GM12892 (cell line): ENCODE measurements around the gene AGMAT.

ENCODE experiments used
- POLR2A ChIP-seq: IDR thresholded peaks from 2 replicates; pipeline ENCODE4 v1.6.1; 2011; ENCODE audit warnings: low read depth, low read length, control low read depth
- POLR2AphosphoS5 ChIP-seq: IDR thresholded peaks from 2 replicates; pipeline ENCODE4 v1.6.1; 2011; ENCODE audit warnings: low read depth, low read length, control low read depth
- TAF1 ChIP-seq: IDR thresholded peaks from 2 replicates; pipeline ENCODE4 v1.6.1; 2011; ENCODE audit warnings: low read depth, mild to moderate bottlenecking, control low read depth, low read length, borderline replicate concordance

GRCh38 chr1:15625056-15625917, 40.4 kb upstream of the AGMAT start:
- TF ChIP-seq POLR2A, result no peak
- TF ChIP-seq POLR2AphosphoS5, result no peak
- TF ChIP-seq TAF1, result no peak
